IPS DF 6.9 (cell line): Measurements from ENCODE around the gene NFIB.

Source experiments
- DNase-seq: peaks from one replicate; pipeline ENCODE4 v3.0.0-alpha.2; 2013; ENCODE audit warnings: low read depth, low spot score
- H3K27ac ChIP-seq: one replicate; pipeline ENCODE4 v1.5.1; 2013; ENCODE audit warnings: low read length, control low read depth
- H3K27me3 ChIP-seq: 2 replicates; pipeline ENCODE4 v1.6.1; 2013; ENCODE audit warnings: mild to moderate bottlenecking, low read length; ENCODE audit not compliant: control insufficient read depth, insufficient read depth
- H3K36me3 ChIP-seq: 2 replicates; pipeline ENCODE4 v1.6.1; 2013; ENCODE audit warnings: low read length; ENCODE audit not compliant: control insufficient read depth, insufficient read depth
- H3K4me1 ChIP-seq: 2 replicates; pipeline ENCODE4 v1.6.1; 2013; ENCODE audit warnings: low read length; ENCODE audit not compliant: control insufficient read depth, insufficient read depth
- H3K4me3 ChIP-seq: 2 replicates; pipeline ENCODE4 v1.5.1; 2013; ENCODE audit warnings: mild to moderate bottlenecking, low read length
- H3K9me3 ChIP-seq: 2 replicates; pipeline ENCODE4 v1.6.1; 2013; ENCODE audit warnings: low read length, inconsistent platforms; ENCODE audit not compliant: control insufficient read depth, insufficient read depth
- WGBS: extraction: QIAGEN DNeasy Blood & Tissue Kit; methylation state at CpG from one replicate; pipeline ENCODE4 v1.1.7; 2013; ENCODE audit warnings: mixed read lengths, missing lambda C conversion rate; ENCODE audit not compliant: insufficient read length, insufficient coverage; 5-methylcytosine and 5-hydroxymethylcytosine counted together

NFIB gene

GRCh38 chr9:14331120-14331519 lies 17.2 kb upstream of the NFIB start:
- Histone ChIP-seq H3K4me1 (peaks cover 2% of the 10 kb centered on the region; the same call in 1 of the 2 replicates), H3K9me3 (no peaks in the 10 kb centered on the region), H3K36me3 (no peaks in the 10 kb centered on the region), H3K27me3 (no peaks in the 10 kb centered on the region), H3K4me3 (no peak overlapping the region), H3K27ac (no peak overlapping the region)
- no CpG with 5 or more reads among the region's 3 CpGs for WGBS
- DNase-seq, result no peak

DNA sequence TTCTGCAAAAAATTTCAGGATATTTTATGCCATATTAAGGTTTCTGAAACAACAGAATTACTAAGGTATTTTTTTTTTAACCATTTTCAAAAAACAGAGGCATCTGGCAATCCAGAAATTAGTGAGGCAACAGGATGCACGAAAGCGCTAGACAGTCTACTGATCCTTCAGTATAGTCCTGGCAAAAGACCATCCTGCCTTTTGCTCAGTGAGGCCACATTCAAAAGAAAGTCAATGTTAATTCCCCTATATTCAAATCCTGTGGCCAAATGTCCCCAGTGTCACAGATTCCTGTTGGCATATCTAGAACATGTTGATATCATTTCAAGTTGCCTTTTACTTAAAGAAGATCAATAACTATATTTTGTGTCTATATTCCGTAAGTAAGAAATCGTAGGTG lies 13.1 kb upstream of the NFIB start:
- Histone ChIP-seq H3K9me3 (no peaks in the 10 kb centered on the region), H3K36me3 (no peaks in the 10 kb centered on the region), H3K4me1 (no peaks in the 10 kb centered on the region; the same call in 1 of the 2 replicates), H3K27ac (no peak overlapping the region), H3K4me3 (no peak overlapping the region), H3K27me3 (no peaks in the 10 kb centered on the region)
- no CpG with 5 or more reads among the region's 4 CpGs for whole genome bisulfite sequencing
- no peak for DNase-seq

- no peak overlapping the region for H3K27ac ChIP-seq
- H3K9me3 ChIP-seq, result no peaks in the 10 kb centered on the region
- no CpG with 5 or more reads among the region's 3 CpGs for WGBS
- no peaks in the 10 kb centered on the region for H3K27me3 ChIP-seq
- no peak overlapping the region for H3K4me3 ChIP-seq
- H3K36me3 ChIP-seq, result no peaks in the 10 kb centered on the region
- H3K4me1 ChIP-seq, result no peaks in the 10 kb centered on the region; the same call in 1 of the 2 replicates
- no peak for DNase-seq
Measured at GRCh38 chr9:14326264-14326826, 12.4 kb upstream of the NFIB start.

DNA sequence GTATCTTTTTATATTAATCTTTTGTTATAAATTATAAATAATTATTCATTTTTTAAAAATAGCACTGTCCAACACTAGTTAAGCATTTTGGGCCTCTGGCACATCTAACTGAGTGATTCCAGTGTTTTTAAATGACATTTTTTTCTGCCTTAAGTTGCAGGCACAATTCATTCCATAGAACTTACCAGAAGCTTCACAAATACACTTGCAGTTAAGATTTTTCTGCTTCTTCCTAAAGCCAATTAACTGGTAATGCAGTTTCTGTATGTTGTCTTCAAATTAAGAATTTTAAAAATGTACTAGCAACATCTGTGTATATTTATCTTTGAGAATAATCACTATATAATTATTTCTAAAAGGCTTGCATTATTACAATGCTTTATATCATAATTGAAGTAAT lies 11.2 kb upstream of the NFIB start:
- Histone ChIP-seq H3K9me3 (no peaks in the 10 kb centered on the region), H3K27me3 (no peaks in the 10 kb centered on the region), H3K4me3 (no peak overlapping the region), H3K27ac (no peak overlapping the region), H3K4me1 (no peaks in the 10 kb centered on the region; the same call in 1 of the 2 replicates), H3K36me3 (no peaks in the 10 kb centered on the region)
- no peak for DNase-seq

GRCh38 chr9:14323985-14324650 lies 10.2 kb upstream of the NFIB start:
- Histone ChIP-seq H3K36me3 (no peaks in the 10 kb centered on the region), H3K4me1 (no peaks in the 10 kb centered on the region; the same call in 1 of the 2 replicates), H3K9me3 (no peaks in the 10 kb centered on the region), H3K27me3 (no peaks in the 10 kb centered on the region), H3K4me3 (no peak overlapping the region), H3K27ac (no peak overlapping the region)
- DNase-seq, result no peak
- no CpG with 5 or more reads among the region's 2 CpGs for WGBS

DNA sequence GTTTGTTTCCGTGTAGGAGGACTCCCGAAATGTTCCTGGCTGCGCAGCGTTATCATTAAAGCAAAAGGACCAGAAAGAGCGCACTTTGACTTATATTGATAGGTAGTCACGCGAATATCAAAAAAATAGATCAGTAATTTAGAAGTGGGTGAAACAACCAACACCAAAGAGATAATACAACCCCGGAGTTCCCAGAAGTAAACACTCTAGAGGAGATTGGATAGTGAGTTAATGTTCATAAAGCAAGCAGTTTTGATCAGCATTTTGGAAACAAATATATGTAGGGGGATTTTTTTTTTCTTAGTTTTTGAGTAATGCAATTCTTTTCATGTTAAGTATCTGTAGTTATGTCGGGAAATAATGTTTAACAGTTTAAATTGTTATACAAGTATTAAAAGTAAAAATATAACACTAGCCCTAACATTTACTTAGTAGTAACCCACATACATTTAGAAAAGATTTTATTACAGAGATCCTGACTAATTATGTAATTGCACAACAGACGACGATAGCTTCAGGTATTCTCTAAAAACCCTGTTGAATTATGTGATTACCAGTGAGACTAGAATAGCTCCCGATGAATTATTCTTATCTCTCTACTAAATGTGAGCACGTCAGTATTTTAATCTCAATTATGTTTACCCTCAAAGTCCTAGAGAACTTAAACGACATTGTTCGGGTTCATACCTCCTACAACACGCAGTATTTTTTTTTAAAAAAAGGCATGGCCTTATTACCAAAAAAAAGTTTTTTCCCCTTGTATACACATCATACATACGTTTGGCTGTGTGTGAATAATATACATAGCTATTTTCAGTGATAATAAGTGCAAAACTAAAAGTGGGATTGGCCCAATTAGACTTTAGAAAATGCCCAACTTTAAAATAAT lies 9.4 kb upstream of the NFIB start:
- Histone ChIP-seq H3K36me3 (no peaks in the 10 kb centered on the region), H3K27ac (no peak overlapping the region), H3K4me3 (peak overlapping the region; percentile 51; the same call in 1 of the 2 replicates), H3K27me3 (no peaks in the 10 kb centered on the region), H3K4me1 (no peaks in the 10 kb centered on the region; the same call in 1 of the 2 replicates), H3K9me3 (no peaks in the 10 kb centered on the region)
- no peak for DNase-seq
- WGBS, result no CpG with 5 or more reads among the region's 17 CpGs

DNA sequence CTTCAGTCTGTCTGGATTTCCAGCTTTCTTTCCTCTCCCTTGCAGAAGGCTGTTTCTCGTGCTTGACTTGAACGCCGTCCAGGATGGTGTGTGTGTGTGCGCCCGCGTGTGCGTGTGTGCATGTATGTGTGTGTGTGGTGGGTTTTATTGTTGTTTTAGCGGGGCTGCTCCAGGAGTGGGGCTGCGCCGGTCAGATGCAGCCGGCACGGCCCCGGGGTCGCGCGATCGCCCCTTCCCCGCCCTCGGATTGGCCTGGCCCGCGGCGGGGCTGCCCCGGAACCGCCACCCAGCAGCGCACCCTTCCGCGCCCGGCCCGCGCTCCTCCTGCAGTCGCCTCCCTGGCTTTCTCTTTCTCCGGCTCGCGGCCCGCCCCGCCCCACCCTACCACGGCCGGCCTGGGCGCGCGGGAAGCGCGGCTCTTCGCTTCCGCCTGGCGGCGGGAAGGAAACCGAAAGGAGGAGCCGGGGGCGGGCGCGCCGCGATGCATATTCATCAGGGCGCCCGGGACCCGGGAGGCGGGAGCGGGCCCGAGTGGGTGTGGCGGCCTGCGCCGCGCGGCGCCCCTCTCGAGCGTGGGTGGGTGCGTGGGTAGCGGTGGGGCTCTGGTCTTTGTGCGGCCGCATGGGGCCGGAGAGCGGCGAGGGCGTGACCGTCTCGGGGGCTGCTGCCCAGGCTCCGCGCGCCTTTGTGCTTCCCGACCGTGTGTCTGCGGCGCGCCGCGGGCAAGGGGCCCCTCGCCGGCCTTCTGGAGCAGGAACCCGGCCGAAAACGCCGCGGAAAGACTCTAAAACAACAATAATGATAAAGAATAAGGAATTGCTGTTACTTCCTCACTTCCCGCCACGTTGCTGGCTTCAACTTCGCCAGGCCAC lies 8.5 kb upstream of the NFIB start:
- no peaks in the 10 kb centered on the region for H3K27me3 ChIP-seq
- peaks cover 2% of the 10 kb centered on the region; the same call in 1 of the 2 replicates for H3K4me1 ChIP-seq
- no CpG with 5 or more reads among the region's 98 CpGs for WGBS
- no peak for DNase-seq
- H3K36me3 ChIP-seq, result no peaks in the 10 kb centered on the region
- no peaks in the 10 kb centered on the region for H3K9me3 ChIP-seq
- no peak overlapping the region for H3K27ac ChIP-seq
- H3K4me3 ChIP-seq, result peak overlapping the region; percentile 51; the same call in 1 of the 2 replicates

DNA sequence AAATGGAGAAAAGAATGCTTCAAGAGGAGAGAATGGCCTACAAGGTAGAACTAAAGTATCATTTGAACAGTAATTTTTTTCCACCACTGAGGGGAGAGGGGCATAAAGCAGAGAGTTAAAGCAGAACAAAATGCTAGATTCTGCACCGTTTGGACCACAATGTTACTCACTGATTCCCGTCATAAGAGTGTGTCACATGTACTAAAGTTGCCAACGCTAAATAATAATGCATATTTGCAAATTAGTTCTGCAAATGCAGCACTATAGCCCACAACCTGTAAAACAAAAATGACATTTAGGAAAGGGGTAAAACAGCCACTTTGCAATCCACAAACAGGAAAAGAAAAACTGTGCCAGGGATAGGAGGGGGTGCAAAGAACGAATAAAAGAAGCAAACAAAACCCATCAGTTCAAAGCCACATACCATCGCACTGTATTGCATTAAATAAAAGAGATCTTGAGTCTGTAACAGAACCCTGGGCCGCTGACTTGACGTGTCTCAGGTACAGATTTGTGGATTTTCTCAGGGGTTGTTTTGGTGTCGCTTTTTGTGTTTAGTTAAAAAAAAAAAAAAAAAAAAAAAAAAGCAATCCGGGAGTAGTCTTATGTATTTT lies 7.7 kb upstream of the NFIB start:
- no CpG with 5 or more reads among the region's 9 CpGs for WGBS
- DNase-seq, result no peak
- Histone ChIP-seq H3K27ac (no peak overlapping the region), H3K36me3 (no peaks in the 10 kb centered on the region), H3K9me3 (no peaks in the 10 kb centered on the region), H3K4me3 (peak overlapping the region; percentile 51; the same call in 1 of the 2 replicates), H3K4me1 (peaks cover 5% of the 10 kb centered on the region; the same call in 1 of the 2 replicates), H3K27me3 (no peaks in the 10 kb centered on the region)

- Histone ChIP-seq H3K4me1 (peaks cover 5% of the 10 kb centered on the region; the same call in 1 of the 2 replicates), H3K27ac (no peak overlapping the region), H3K9me3 (no peaks in the 10 kb centered on the region), H3K4me3 (peak overlapping the region; percentile 3; the same call in 1 of the 2 replicates), H3K27me3 (no peaks in the 10 kb centered on the region), H3K36me3 (no peaks in the 10 kb centered on the region)
- no peak for DNase-seq
- WGBS, result no CpG with 5 or more reads among the region's 14 CpGs
Measured at GRCh38 chr9:14320271-14321181, 6.6 kb upstream of the NFIB start.
